Progenitor cell of endocrine pancreas (in vitro differentiated cells): ENCODE measurements around the gene IGFBP6. TPM values are rescaled to one million over a fixed set of nuclear protein-coding genes. Genes with fewer than 3 reads are reported as not detected.
A peak's percentile ranks its signal among the peaks of the same experiment; 100 is the strongest.

Experiments used
- DNase-seq: peaks from one replicate; pipeline ENCODE4 v3.0.0; 2021; ENCODE audit warnings: low spot score; ENCODE audit not compliant: unreplicated experiment
- H3K27ac Mint-ChIP-seq: 2 replicates; pipeline ENCODE4 v1.8.0; 2021; ENCODE audit warnings: mild to moderate bottlenecking, moderate library complexity, mixed read lengths
- H3K27me3 Mint-ChIP-seq: 2 replicates; pipeline ENCODE4 v1.8.0; 2021; ENCODE audit warnings: mixed read lengths
- H3K36me3 Mint-ChIP-seq: 2 replicates; pipeline ENCODE4 v1.8.0; 2022; ENCODE audit warnings: mixed read lengths; ENCODE audit not compliant: insufficient read depth
- H3K4me1 Mint-ChIP-seq: 2 replicates; pipeline ENCODE4 v1.8.0; 2021; ENCODE audit warnings: low read depth, mixed read lengths
- H3K4me3 Mint-ChIP-seq: 2 replicates; pipeline ENCODE4 v1.8.0; 2021; ENCODE audit warnings: low read depth, mild to moderate bottlenecking, moderate library complexity, mixed read lengths
- H3K9me3 Mint-ChIP-seq: 2 replicates; pipeline ENCODE4 v1.8.0; 2021; ENCODE audit warnings: low read depth, mixed read lengths
- CTCF ChIP-seq: fragments of 200-600 bp; sonication (generic); IDR thresholded peaks from one replicate; pipeline ENCODE4 v1.5.0; 2021; ENCODE audit warnings: antibody characterized with exemption, mild to moderate bottlenecking; ENCODE audit not compliant: unreplicated experiment
- total RNA-seq: library from RNA; stranded (reverse); gene quantifications from 2 replicates; pipeline ENCODE4 v1.2.1, GENCODE V29; 2021

IGFBP6 gene
- total RNA-seq, 1 donor from 2014 or later: 25.7 TPM

GRCh38 chr12:53115112-53115890, 17.8 kb downstream of the IGFBP6 start:
- no peak for TF ChIP-seq CTCF
- H3K27ac Mint-ChIP-seq: peak overlapping the region; percentile 98
- no peaks in the 10 kb centered on the region for H3K27me3 Mint-ChIP-seq
- H3K9me3 Mint-ChIP-seq: no peaks in the 10 kb centered on the region
- H3K36me3 Mint-ChIP-seq: no peaks in the 10 kb centered on the region
- no peak overlapping the region for H3K4me3 Mint-ChIP-seq
- peaks cover 26% of the 10 kb centered on the region for H3K4me1 Mint-ChIP-seq
- DNase-seq: no peak

GRCh38 chr12:53115891-53116648, 18.6 kb downstream of the IGFBP6 start:
- no peak for TF ChIP-seq CTCF
- peaks cover 26% of the 10 kb centered on the region for H3K4me1 Mint-ChIP-seq
- H3K4me3 Mint-ChIP-seq: no peak overlapping the region
- no peaks in the 10 kb centered on the region for H3K36me3 Mint-ChIP-seq
- H3K27ac Mint-ChIP-seq: peak overlapping the region; percentile 33
- H3K9me3 Mint-ChIP-seq: no peaks in the 10 kb centered on the region
- no peaks in the 10 kb centered on the region for H3K27me3 Mint-ChIP-seq
- DNase-seq: no peak

- Mint-ChIP-seq H3K4me1 (peaks cover 19% of the 10 kb centered on the region), H3K27me3 (no peaks in the 10 kb centered on the region), H3K9me3 (no peaks in the 10 kb centered on the region), H3K36me3 (no peaks in the 10 kb centered on the region), H3K4me3 (no peak overlapping the region), H3K27ac (no peak overlapping the region)
- DNase-seq: no peak
- TF ChIP-seq CTCF: no peak
Observed at GRCh38 chr12:53118751-53119300, 21.4 kb downstream of the IGFBP6 start.

GRCh38 chr12:53120685-53121525, 23.4 kb downstream of the IGFBP6 start:
- no peak for DNase-seq
- Mint-ChIP-seq H3K4me3 (no peak overlapping the region), H3K27ac (no peak overlapping the region), H3K4me1 (peaks cover 6% of the 10 kb centered on the region), H3K9me3 (no peaks in the 10 kb centered on the region), H3K36me3 (peaks cover 1% of the 10 kb centered on the region), H3K27me3 (no peaks in the 10 kb centered on the region)
- TF ChIP-seq CTCF: no peak
